Posterior vena cava (tissue), 2 donors: Measurements from ENCODE around the gene ZC3H7B. TPM values are rescaled to one million over a fixed set of nuclear protein-coding genes. Genes with fewer than 3 reads are reported as not detected.

ENCODE experiments used
- DNase-seq: peaks from one replicate; pipeline ENCODE4 v3.0.0-alpha.2; 2020; ENCODE audit warnings: low spot score
- intact Hi-C, 2 donors: fragments of 100-400 bp; cut with DNase I; formaldehyde crosslinking; loops; one replicate each; pipeline versions ENCODE4 v1.14.1 to v1.14.2; 2022 to 2023
- total RNA-seq, 2 donors: library from RNA; stranded (reverse); fragmentation: NEBNext Ultra II Directional; extraction: Animal tissue kit (Norgen Biotek cat#: 25700); gene quantifications; one replicate each; pipeline ENCODE4 v1.2.1, GENCODE V29; 2021
- donor health status: DM: yes; HTN: yes; CAD: no.
- donor health status: DM: yes; HTN: yes; CAD: no.

The ZC3H7B gene
- total RNA-seq, 2 donors from 2014 or later, result 36.1 to 41.7 TPM

- no peak for DNase-seq
- intact Hi-C loops, result no loop called here
Measured at GRCh38 chr22:41315586-41315985, 14.3 kb downstream of the ZC3H7B start.

GRCh38 chr22:41320416-41321240 is 19.3 kb downstream of the ZC3H7B start:
- intact Hi-C loops, result no loop called here

GRCh38 chr22:41324821-41325528 is 23.6 kb downstream of the ZC3H7B start:
- intact Hi-C loops, result no loop called here
- DNase-seq, result no peak

More at GRCh38 chr22:41320416-41321240, 19.3 kb downstream of the ZC3H7B start:
- no peak for DNase-seq

GRCh38 chr22:41327124-41327523 is 25.8 kb downstream of the ZC3H7B start:
- DNase-seq, result no peak
- intact Hi-C loops, result no loop called here

GRCh38 chr22:41330169-41330568 is 28.8 kb downstream of the ZC3H7B start:
- intact Hi-C loops, result no loop called here

GRCh38 chr22:41332217-41332939 is 31.1 kb downstream of the ZC3H7B start:
- intact Hi-C loops, result no loop called here
- DNase-seq, result no peak

More at GRCh38 chr22:41330169-41330568, 28.8 kb downstream of the ZC3H7B start:
- no peak for DNase-seq

- DNase-seq, result no peak
- intact Hi-C loops, result no loop called here
Measured at GRCh38 chr22:41333806-41334205, 32.5 kb downstream of the ZC3H7B start.

GRCh38 chr22:41334215-41334614 is 32.9 kb downstream of the ZC3H7B start:
- no peak for DNase-seq
- intact Hi-C loops, result no loop called here

GRCh38 chr22:41334951-41335635 is 33.8 kb downstream of the ZC3H7B start:
- no peak for DNase-seq
- intact Hi-C loops, result no loop called here

GRCh38 chr22:41338614-41339212 is 37.4 kb downstream of the ZC3H7B start:
- intact Hi-C loops, result no loop called here

GRCh38 chr22:41339823-41340222 is 38.5 kb downstream of the ZC3H7B start:
- intact Hi-C loops, result no loop called here
- no peak for DNase-seq

More at GRCh38 chr22:41338614-41339212, 37.4 kb downstream of the ZC3H7B start:
- DNase-seq, result no peak

- no peak for DNase-seq
- intact Hi-C loops, result no loop called here
Measured at GRCh38 chr22:41340357-41340756, 39.0 kb downstream of the ZC3H7B start.

- intact Hi-C loops, result no loop called here
- no peak for DNase-seq
Measured at GRCh38 chr22:41341012-41341411, 39.7 kb downstream of the ZC3H7B start.

- intact Hi-C loops, result no loop called here
Measured at GRCh38 chr22:41341990-41342389, 40.7 kb downstream of the ZC3H7B start.

GRCh38 chr22:41343300-41343699 is 42.0 kb downstream of the ZC3H7B start:
- intact Hi-C loops, result no loop called here
- DNase-seq, result no peak

More at GRCh38 chr22:41341990-41342389, 40.7 kb downstream of the ZC3H7B start:
- no peak for DNase-seq

- no peak for DNase-seq
- intact Hi-C loops, result no loop called here
Measured at GRCh38 chr22:41343717-41344116, 42.4 kb downstream of the ZC3H7B start.

GRCh38 chr22:41344189-41344788 is 43.0 kb downstream of the ZC3H7B start:
- intact Hi-C loops, result no loop called here
- DNase-seq, result no peak

- intact Hi-C loops, result no loop called here
- no peak for DNase-seq
Measured at GRCh38 chr22:41345807-41346335, 44.5 kb downstream of the ZC3H7B start.
